Tibial nerve (tissue), 4 donors: ENCODE results near the gene GPR50.

Source experiments
- EP300 ChIP-seq, 2 donors: sonication (generic); formaldehyde crosslinking; IDR thresholded peaks; one replicate each; pipeline ENCODE4 v1.6.1; 2017; ENCODE audit warnings: antibody characterized with exemption in 2 of 2, mild to moderate bottlenecking in 1 of 2
- POLR2A ChIP-seq, 2 donors: fragments of 450-650 bp; IDR thresholded peaks; one replicate each; pipeline ENCODE4 v1.6.1; 2017; ENCODE audit warnings: antibody characterized with exemption in 2 of 2, mild to moderate bottlenecking in 2 of 2, moderate library complexity in 2 of 2
- TF ChIP-seq, protein P1 (sequence below), 5 experiments: fragments of 200-600 bp in 3 of 5; fragments of 450-650 bp in 2 of 5; sonication (generic) in 3 of 5; IDR thresholded peaks; one replicate each; pipeline ENCODE4 v1.5.1; 2016 to 2019; ENCODE audit warnings: antibody characterized with exemption in 5 of 5, mild to moderate bottlenecking in 3 of 5, moderate library complexity in 2 of 5

DNA sequence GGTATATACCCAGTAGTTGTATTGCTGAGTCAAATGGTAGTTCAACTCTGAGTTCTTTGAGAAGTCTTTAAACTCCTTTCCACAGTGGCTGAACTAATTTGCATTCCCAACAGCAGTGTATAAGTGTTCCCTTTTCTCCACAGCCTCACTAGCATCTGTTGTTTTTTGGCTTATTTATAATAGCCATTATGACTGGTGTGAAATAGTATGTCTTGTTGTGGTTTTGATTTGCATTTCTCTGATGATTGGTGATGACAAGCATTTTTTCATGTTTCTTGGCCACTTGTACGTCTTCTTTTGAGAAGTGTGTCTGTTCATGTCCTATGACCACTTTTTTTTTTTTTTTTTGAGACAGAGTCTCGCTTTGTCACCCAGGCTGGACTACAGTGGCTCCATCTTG is 30.5 kb downstream of the GPR50 start:
- no peak for TF ChIP-seq POLR2A (IDR thresholded peaks at IDR 0.05)
- no peak for TF ChIP-seq EP300 (IDR thresholded peaks at IDR 0.05)
- TF ChIP-seq, protein P1, sequence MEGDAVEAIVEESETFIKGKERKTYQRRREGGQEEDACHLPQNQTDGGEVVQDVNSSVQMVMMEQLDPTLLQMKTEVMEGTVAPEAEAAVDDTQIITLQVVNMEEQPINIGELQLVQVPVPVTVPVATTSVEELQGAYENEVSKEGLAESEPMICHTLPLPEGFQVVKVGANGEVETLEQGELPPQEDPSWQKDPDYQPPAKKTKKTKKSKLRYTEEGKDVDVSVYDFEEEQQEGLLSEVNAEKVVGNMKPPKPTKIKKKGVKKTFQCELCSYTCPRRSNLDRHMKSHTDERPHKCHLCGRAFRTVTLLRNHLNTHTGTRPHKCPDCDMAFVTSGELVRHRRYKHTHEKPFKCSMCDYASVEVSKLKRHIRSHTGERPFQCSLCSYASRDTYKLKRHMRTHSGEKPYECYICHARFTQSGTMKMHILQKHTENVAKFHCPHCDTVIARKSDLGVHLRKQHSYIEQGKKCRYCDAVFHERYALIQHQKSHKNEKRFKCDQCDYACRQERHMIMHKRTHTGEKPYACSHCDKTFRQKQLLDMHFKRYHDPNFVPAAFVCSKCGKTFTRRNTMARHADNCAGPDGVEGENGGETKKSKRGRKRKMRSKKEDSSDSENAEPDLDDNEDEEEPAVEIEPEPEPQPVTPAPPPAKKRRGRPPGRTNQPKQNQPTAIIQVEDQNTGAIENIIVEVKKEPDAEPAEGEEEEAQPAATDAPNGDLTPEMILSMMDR (IDR thresholded peaks at IDR 0.05) = no peak
